WTC11 (cell line): Measurements from ENCODE around the gene AR. TPM values are rescaled to one million over a fixed set of nuclear protein-coding genes. Genes with fewer than 3 reads are reported as not detected.

ENCODE experiments used
- ATAC-seq: fragments of 200-7000 bp; cut with Tn5 transposase; 2 replicates; pipeline ENCODE4 v1.10.0; 2021; ENCODE audit warnings: mild to moderate bottlenecking, moderate library complexity
- CTCF ChIA-PET: fragments of 300-600 bp; sonication (Branson Sonifier 250); formaldehyde crosslinking; loops from one replicate; lab custom pipeline; 2021; ENCODE audit warnings: antibody characterized with exemption; lab: Charles Lee
- POLR2A ChIA-PET: fragments of 350-600 bp; sonication (Branson Sonifier 250); formaldehyde crosslinking; loops from one replicate; lab custom pipeline; 2021; ENCODE audit warnings: antibody characterized with exemption; lab: Charles Lee
- DNase-seq: peaks from one replicate; pipeline ENCODE4 v3.0.0; 2021; ENCODE audit warnings: low spot score
- H3K27ac Mint-ChIP-seq: 2 replicates; pipeline ENCODE4 v1.8.0; 2021; ENCODE audit warnings: mixed read lengths
- H3K27me3 Mint-ChIP-seq: 2 replicates; pipeline ENCODE4 v1.8.0; 2021; ENCODE audit warnings: low read depth, mild to moderate bottlenecking, moderate library complexity, mixed read lengths
- H3K36me3 Mint-ChIP-seq: 2 replicates; pipeline ENCODE4 v1.8.0; 2021; ENCODE audit warnings: mixed read lengths
- H3K4me1 Mint-ChIP-seq: 2 replicates; pipeline ENCODE4 v1.8.0; 2022; ENCODE audit warnings: mixed read lengths
- H3K4me3 Mint-ChIP-seq: 2 replicates; pipeline ENCODE4 v1.8.0; 2021; ENCODE audit warnings: mild to moderate bottlenecking, moderate library complexity, mixed read lengths
- H3K9me3 Mint-ChIP-seq: 2 replicates; pipeline ENCODE4 v1.8.0; 2021; ENCODE audit warnings: mixed read lengths
- MXD4 ChIP-seq: fragments of 250-450 bp; sonication (Bioruptor Pico); IDR thresholded peaks from 2 replicates; pipeline ENCODE4 v1.8.0; 2021; ENCODE audit warnings: mild to moderate bottlenecking, moderate library complexity, borderline replicate concordance
- MYBL2 ChIP-seq: sonication (generic); formaldehyde crosslinking; IDR thresholded peaks from 2 replicates; pipeline ENCODE4 v1.8.1; 2023; ENCODE audit warnings: mild to moderate bottlenecking, moderate library complexity, missing genetic modification reagents
- NR1H2 ChIP-seq: sonication (generic); formaldehyde crosslinking; IDR thresholded peaks from 2 replicates; pipeline ENCODE4 v1.9.0; 2021; ENCODE audit warnings: mild to moderate bottlenecking, moderate library complexity, missing genetic modification reagents
- OVOL2 ChIP-seq: fragments of 250-450 bp; sonication (Bioruptor Pico); IDR thresholded peaks from 2 replicates; pipeline ENCODE4 v1.9.0; 2021; ENCODE audit warnings: mild to moderate bottlenecking, borderline replicate concordance
- PRRX2 ChIP-seq: fragments of 250-450 bp; sonication (Bioruptor Pico); IDR thresholded peaks from 2 replicates; pipeline ENCODE4 v1.8.0; 2021; ENCODE audit warnings: mild to moderate bottlenecking
- SMAD4 ChIP-seq: sonication (generic); formaldehyde crosslinking; IDR thresholded peaks from 2 replicates; pipeline ENCODE4 v1.8.0; 2022; ENCODE audit warnings: mild to moderate bottlenecking, missing genetic modification reagents
- TEAD4 ChIP-seq: sonication (generic); formaldehyde crosslinking; IDR thresholded peaks from 2 replicates; pipeline ENCODE4 v1.8.0; 2022; ENCODE audit warnings: mild to moderate bottlenecking, missing genetic modification reagents
- ZNF138 ChIP-seq: sonication (generic); formaldehyde crosslinking; conservative IDR thresholded peaks from 2 replicates; pipeline ENCODE4 v1.8.1; 2022; ENCODE audit warnings: mild to moderate bottlenecking, moderate library complexity, missing genetic modification reagents
- ZNF671 ChIP-seq: fragments of 250-450 bp; sonication (Bioruptor Pico); IDR thresholded peaks from 2 replicates; pipeline ENCODE4 v1.8.0; 2021; ENCODE audit warnings: mild to moderate bottlenecking
- total RNA-seq: library from RNA; stranded (reverse); gene quantifications from 3 replicates; pipeline ENCODE4 v1.2.3, GENCODE V29; 2021
- TF ChIP-seq, protein P1 (sequence below): sonication (generic); formaldehyde crosslinking; IDR thresholded peaks from 2 replicates; pipeline ENCODE4 v1.8.0; 2022; ENCODE audit warnings: mild to moderate bottlenecking, missing genetic modification reagents
- TF ChIP-seq, protein P2 (sequence below): sonication (generic); formaldehyde crosslinking; IDR thresholded peaks from 2 replicates; pipeline ENCODE4 v1.8.1; 2023; ENCODE audit warnings: mild to moderate bottlenecking, missing genetic modification reagents, moderate library complexity
- TF ChIP-seq, protein P3 (sequence below): fragments of 200-600 bp; IDR thresholded peaks from 2 replicates; pipeline ENCODE4 v1.8.0; 2022; ENCODE audit warnings: antibody characterized with exemption
- TF ChIP-seq, protein P4 (sequence below): fragments of 250-450 bp; sonication (Bioruptor Pico); IDR thresholded peaks from 2 replicates; pipeline ENCODE4 v1.9.0; 2021; ENCODE audit warnings: mild to moderate bottlenecking, borderline replicate concordance
- TF ChIP-seq, protein P5 (sequence below): sonication (generic); formaldehyde crosslinking; IDR thresholded peaks from 2 replicates; pipeline ENCODE4 v1.8.0; 2022; ENCODE audit warnings: mild to moderate bottlenecking, missing genetic modification reagents
- TF ChIP-seq, protein P6 (sequence below): fragments of 250-450 bp; sonication (Bioruptor Pico); IDR thresholded peaks from 2 replicates; pipeline ENCODE4 v1.8.0; 2021; ENCODE audit warnings: mild to moderate bottlenecking
- TF ChIP-seq, protein P7 (sequence below): sonication (generic); formaldehyde crosslinking; IDR thresholded peaks from 2 replicates; pipeline ENCODE4 v1.8.0; 2022; ENCODE audit warnings: mild to moderate bottlenecking, missing genetic modification reagents
- TF ChIP-seq, protein P8 (sequence below): sonication (generic); formaldehyde crosslinking; IDR thresholded peaks from 2 replicates; pipeline ENCODE4 v1.8.0; 2022; ENCODE audit warnings: mild to moderate bottlenecking, missing genetic modification reagents

Gene AR
- total RNA-seq, 1 experiment from 2014 or later = 10.3 TPM

DNA sequence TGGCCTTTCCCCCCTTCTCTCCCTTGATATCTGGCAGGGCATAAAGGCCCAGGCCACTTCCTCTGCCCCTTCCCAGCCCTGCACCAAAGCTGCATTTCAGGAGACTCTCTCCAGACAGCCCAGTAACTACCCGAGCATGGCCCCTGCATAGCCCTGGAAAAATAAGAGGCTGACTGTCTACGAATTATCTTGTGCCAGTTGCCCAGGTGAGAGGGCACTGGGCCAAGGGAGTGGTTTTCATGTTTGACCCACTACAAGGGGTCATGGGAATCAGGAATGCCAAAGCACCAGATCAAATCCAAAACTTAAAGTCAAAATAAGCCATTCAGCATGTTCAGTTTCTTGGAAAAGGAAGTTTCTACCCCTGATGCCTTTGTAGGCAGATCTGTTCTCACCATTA is 183.8 kb downstream of the AR start:
- Mint-ChIP-seq H3K36me3 (peaks cover 7% of the 10 kb centered on the region), H3K27me3 (no peaks in the 10 kb centered on the region), H3K4me3 (no peak overlapping the region), H3K27ac (no peak overlapping the region), H3K4me1 (no peaks in the 10 kb centered on the region), H3K9me3 (no peaks in the 10 kb centered on the region)
- no peak for DNase-seq
- no peak for ATAC-seq
- ChIA-PET POLR2A (no interaction called here), CTCF (no interaction called here)
- no peak for TF ChIP-seq MXD4
- TF ChIP-seq, protein P1, sequence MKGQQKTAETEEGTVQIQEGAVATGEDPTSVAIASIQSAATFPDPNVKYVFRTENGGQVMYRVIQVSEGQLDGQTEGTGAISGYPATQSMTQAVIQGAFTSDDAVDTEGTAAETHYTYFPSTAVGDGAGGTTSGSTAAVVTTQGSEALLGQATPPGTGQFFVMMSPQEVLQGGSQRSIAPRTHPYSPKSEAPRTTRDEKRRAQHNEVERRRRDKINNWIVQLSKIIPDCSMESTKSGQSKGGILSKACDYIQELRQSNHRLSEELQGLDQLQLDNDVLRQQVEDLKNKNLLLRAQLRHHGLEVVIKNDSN = no peak

DNA sequence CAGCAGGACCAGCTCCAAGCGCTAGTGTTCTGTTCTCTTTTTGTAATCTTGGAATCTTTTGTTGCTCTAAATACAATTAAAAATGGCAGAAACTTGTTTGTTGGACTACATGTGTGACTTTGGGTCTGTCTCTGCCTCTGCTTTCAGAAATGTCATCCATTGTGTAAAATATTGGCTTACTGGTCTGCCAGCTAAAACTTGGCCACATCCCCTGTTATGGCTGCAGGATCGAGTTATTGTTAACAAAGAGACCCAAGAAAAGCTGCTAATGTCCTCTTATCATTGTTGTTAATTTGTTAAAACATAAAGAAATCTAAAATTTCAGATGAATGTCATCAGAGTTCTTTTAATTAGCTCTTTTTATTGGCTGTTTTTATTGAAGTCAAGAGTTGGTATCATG is 186.5 kb downstream of the AR start:
- H3K27ac Mint-ChIP-seq = no peak overlapping the region
- CTCF ChIA-PET = no interaction called here
- no peaks in the 10 kb centered on the region for H3K4me1 Mint-ChIP-seq
- H3K36me3 Mint-ChIP-seq = no peaks in the 10 kb centered on the region
- no peak overlapping the region for H3K4me3 Mint-ChIP-seq
- POLR2A ChIA-PET = no interaction called here
- H3K9me3 Mint-ChIP-seq = no peaks in the 10 kb centered on the region
- TF ChIP-seq PRRX2 (CRISPR knock-in tag) (no peak), ZNF138 (no peak), MYBL2 (CRISPR knock-in tag) (no peak), TEAD4 (CRISPR knock-in tag) (no peak), ZNF671 (CRISPR knock-in tag) (no peak)
- TF ChIP-seq, protein P2, sequence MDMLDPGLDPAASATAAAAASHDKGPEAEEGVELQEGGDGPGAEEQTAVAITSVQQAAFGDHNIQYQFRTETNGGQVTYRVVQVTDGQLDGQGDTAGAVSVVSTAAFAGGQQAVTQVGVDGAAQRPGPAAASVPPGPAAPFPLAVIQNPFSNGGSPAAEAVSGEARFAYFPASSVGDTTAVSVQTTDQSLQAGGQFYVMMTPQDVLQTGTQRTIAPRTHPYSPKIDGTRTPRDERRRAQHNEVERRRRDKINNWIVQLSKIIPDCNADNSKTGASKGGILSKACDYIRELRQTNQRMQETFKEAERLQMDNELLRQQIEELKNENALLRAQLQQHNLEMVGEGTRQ (CRISPR knock-in tag) = no peak
- TF ChIP-seq, protein P3, sequence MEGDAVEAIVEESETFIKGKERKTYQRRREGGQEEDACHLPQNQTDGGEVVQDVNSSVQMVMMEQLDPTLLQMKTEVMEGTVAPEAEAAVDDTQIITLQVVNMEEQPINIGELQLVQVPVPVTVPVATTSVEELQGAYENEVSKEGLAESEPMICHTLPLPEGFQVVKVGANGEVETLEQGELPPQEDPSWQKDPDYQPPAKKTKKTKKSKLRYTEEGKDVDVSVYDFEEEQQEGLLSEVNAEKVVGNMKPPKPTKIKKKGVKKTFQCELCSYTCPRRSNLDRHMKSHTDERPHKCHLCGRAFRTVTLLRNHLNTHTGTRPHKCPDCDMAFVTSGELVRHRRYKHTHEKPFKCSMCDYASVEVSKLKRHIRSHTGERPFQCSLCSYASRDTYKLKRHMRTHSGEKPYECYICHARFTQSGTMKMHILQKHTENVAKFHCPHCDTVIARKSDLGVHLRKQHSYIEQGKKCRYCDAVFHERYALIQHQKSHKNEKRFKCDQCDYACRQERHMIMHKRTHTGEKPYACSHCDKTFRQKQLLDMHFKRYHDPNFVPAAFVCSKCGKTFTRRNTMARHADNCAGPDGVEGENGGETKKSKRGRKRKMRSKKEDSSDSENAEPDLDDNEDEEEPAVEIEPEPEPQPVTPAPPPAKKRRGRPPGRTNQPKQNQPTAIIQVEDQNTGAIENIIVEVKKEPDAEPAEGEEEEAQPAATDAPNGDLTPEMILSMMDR = no peak
- TF ChIP-seq, protein P4, sequence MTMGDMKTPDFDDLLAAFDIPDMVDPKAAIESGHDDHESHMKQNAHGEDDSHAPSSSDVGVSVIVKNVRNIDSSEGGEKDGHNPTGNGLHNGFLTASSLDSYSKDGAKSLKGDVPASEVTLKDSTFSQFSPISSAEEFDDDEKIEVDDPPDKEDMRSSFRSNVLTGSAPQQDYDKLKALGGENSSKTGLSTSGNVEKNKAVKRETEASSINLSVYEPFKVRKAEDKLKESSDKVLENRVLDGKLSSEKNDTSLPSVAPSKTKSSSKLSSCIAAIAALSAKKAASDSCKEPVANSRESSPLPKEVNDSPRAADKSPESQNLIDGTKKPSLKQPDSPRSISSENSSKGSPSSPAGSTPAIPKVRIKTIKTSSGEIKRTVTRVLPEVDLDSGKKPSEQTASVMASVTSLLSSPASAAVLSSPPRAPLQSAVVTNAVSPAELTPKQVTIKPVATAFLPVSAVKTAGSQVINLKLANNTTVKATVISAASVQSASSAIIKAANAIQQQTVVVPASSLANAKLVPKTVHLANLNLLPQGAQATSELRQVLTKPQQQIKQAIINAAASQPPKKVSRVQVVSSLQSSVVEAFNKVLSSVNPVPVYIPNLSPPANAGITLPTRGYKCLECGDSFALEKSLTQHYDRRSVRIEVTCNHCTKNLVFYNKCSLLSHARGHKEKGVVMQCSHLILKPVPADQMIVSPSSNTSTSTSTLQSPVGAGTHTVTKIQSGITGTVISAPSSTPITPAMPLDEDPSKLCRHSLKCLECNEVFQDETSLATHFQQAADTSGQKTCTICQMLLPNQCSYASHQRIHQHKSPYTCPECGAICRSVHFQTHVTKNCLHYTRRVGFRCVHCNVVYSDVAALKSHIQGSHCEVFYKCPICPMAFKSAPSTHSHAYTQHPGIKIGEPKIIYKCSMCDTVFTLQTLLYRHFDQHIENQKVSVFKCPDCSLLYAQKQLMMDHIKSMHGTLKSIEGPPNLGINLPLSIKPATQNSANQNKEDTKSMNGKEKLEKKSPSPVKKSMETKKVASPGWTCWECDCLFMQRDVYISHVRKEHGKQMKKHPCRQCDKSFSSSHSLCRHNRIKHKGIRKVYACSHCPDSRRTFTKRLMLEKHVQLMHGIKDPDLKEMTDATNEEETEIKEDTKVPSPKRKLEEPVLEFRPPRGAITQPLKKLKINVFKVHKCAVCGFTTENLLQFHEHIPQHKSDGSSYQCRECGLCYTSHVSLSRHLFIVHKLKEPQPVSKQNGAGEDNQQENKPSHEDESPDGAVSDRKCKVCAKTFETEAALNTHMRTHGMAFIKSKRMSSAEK (CRISPR knock-in tag) = no peak
- TF ChIP-seq, protein P5, sequence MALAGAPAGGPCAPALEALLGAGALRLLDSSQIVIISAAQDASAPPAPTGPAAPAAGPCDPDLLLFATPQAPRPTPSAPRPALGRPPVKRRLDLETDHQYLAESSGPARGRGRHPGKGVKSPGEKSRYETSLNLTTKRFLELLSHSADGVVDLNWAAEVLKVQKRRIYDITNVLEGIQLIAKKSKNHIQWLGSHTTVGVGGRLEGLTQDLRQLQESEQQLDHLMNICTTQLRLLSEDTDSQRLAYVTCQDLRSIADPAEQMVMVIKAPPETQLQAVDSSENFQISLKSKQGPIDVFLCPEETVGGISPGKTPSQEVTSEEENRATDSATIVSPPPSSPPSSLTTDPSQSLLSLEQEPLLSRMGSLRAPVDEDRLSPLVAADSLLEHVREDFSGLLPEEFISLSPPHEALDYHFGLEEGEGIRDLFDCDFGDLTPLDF = no peak
- TF ChIP-seq, protein P6, sequence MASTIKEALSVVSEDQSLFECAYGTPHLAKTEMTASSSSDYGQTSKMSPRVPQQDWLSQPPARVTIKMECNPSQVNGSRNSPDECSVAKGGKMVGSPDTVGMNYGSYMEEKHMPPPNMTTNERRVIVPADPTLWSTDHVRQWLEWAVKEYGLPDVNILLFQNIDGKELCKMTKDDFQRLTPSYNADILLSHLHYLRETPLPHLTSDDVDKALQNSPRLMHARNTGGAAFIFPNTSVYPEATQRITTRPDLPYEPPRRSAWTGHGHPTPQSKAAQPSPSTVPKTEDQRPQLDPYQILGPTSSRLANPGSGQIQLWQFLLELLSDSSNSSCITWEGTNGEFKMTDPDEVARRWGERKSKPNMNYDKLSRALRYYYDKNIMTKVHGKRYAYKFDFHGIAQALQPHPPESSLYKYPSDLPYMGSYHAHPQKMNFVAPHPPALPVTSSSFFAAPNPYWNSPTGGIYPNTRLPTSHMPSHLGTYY (CRISPR knock-in tag) = no peak
- TF ChIP-seq, all 79 proteins: peak for 0
- DNase-seq (no peak), ATAC-seq (no peak)
- H3K27me3 Mint-ChIP-seq = no peaks in the 10 kb centered on the region

DNA sequence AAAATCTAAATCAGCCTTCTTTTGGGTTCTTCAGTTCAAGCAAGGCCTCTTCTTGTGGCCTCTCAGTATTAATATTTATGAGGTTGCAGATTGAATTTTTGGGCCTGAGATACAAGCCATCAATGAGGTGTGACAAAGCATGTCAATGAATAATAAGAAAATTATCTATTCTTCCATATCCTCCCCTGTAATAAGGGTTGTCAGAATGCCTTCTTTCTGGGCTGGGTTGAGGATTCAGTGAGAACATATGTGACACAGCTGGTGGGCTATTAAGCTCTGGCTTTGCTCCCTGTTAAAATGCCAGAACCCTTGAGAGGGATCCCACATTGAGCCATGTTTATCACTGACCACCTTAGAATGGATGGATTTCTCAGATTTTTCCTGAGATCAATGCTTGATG is 187.2 kb downstream of the AR start:
- ATAC-seq = no peak
- H3K27me3 Mint-ChIP-seq = no peaks in the 10 kb centered on the region
- no peak for DNase-seq
- no peaks in the 10 kb centered on the region for H3K36me3 Mint-ChIP-seq
- no peak overlapping the region for H3K27ac Mint-ChIP-seq
- ChIA-PET CTCF (no interaction called here), POLR2A (no interaction called here)
- H3K4me1 Mint-ChIP-seq = no peaks in the 10 kb centered on the region
- no peak overlapping the region for H3K4me3 Mint-ChIP-seq
- no peaks in the 10 kb centered on the region for H3K9me3 Mint-ChIP-seq
- TF ChIP-seq, protein P7, sequence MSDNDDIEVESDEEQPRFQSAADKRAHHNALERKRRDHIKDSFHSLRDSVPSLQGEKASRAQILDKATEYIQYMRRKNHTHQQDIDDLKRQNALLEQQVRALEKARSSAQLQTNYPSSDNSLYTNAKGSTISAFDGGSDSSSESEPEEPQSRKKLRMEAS = no peak
- TF ChIP-seq, protein P5 = no peak
- TF ChIP-seq NR1H2 (CRISPR knock-in tag) (no peak), OVOL2 (CRISPR knock-in tag) (no peak), SMAD4 (no peak)
- TF ChIP-seq, protein P8, sequence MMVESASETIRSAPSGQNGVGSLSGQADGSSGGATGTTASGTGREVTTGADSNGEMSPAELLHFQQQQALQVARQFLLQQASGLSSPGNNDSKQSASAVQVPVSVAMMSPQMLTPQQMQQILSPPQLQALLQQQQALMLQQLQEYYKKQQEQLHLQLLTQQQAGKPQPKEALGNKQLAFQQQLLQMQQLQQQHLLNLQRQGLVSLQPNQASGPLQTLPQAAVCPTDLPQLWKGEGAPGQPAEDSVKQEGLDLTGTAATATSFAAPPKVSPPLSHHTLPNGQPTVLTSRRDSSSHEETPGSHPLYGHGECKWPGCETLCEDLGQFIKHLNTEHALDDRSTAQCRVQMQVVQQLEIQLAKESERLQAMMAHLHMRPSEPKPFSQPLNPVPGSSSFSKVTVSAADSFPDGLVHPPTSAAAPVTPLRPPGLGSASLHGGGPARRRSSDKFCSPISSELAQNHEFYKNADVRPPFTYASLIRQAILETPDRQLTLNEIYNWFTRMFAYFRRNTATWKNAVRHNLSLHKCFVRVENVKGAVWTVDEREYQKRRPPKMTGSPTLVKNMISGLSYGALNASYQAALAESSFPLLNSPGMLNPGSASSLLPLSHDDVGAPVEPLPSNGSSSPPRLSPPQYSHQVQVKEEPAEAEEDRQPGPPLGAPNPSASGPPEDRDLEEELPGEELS = no peak
